ENCODE measurements around the gene SOAT2. TPM values are rescaled to one million over a fixed set of nuclear protein-coding genes. Genes with fewer than 3 reads are reported as not detected.

Gene SOAT2
- total RNA-seq, 4 donors from 2014 or later, result 0.31 TPM; not detected in 3

DNA sequence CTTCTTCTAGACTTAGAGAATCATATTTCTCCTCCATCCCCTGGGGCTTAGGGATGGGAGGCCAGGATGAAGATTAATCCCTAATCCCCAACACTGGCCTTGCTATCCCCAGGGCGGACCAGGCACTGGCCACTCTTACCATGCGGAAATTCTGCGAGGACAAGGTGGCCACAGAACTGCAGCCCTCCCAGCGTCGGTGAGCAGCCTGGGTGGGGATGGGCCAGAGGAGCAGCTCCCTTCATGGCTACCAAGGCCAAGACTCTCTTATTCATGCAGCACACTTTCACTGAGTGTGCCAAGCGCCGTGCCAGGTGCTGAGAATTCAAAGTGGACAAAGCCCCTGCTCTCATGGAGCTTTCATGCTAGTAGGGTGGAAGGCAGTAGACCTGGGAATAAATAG, 46.4 kb upstream of the SOAT2 start:
- H3K4me1 ChIP-seq, result peaks cover 0 to 96% (median 49%) of the 10 kb centered on the region in 3 donors

DNA sequence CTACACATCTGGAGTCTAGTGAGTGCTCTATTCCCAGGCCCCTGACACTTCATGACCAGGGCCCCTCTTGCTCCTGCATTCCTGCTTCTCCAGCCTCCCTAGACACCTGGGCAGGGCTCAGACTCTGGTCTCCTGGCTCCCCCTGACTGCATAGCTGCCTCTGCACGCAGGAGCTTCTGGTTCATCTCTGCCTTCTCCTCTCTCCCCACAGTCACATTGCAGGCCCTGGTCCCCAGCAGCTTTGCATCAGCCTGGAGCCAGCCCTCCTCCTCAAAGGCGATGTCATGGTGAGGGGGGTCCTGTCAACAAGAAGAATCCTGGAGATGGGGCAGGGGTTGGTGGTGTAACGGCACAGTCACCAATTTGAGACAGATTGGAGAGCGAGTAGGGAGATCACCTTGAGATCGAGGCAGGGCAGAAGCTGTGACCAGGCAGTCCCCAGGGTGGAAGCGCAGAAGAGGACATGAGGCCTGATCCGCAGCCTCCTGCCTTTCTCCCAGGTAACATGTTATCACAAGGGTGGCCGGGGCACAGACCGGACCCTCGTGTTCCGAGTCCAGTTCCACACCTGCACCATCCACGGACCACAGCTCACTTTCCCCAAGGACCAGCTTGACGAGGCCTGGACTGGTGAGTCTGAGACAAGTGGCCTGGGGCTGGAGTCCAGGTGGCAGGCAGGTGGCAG, 45.3 kb upstream of the SOAT2 start:
- no peak for TF ChIP-seq CTCF (IDR thresholded peaks at IDR 0.05)
- TF ChIP-seq POLR2AphosphoS5 (IDR thresholded peaks at IDR 0.05), result no peak
- Histone ChIP-seq H3K36me3 (peaks cover 0 to 87% of the 10 kb centered on the region in 2 donors), H3K27me3 (no peaks in the 10 kb centered on the region), H3K9me3 (no peaks in the 10 kb centered on the region), H3K27ac (peak overlapping the region in 3 of 4 donors; percentile 2 to 95 (median 85)), H3K4me3 (no peak overlapping the region), H3K4me1 (peaks cover 0 to 96% (median 51%) of the 10 kb centered on the region in 3 donors)
- WGBS, 2 donors (ENCODE audit: low coverage in 1 of 2), result 67% methylated on average over 1 of the region's 13 CpGs; no CpG with 5 or more reads in 1 of the 2 donors
- no peak for ATAC-seq

More for the DNA sequence above, 46.4 kb upstream of the SOAT2 start:
- no peak for ATAC-seq
- WGBS, 2 donors (ENCODE audit: low coverage in 1 of 2), result 73% methylated on average over 3 of the region's 7 CpGs; no CpG with 5 or more reads in 1 of the 2 donors
- no peak for TF ChIP-seq POLR2A (IDR thresholded peaks at IDR 0.05)
- no peak for TF ChIP-seq EP300 (IDR thresholded peaks at IDR 0.05)
- TF ChIP-seq CTCF (IDR thresholded peaks at IDR 0.05), result no peak
- TF ChIP-seq POLR2AphosphoS5 (IDR thresholded peaks at IDR 0.05), result no peak
- H3K27me3 ChIP-seq, result no peaks in the 10 kb centered on the region
- peaks cover 0 to 80% of the 10 kb centered on the region in 2 donors for H3K36me3 ChIP-seq
- H3K9me3 ChIP-seq, result no peaks in the 10 kb centered on the region
- H3K27ac ChIP-seq, result peak overlapping the region in 3 of 4 donors; percentile 2 to 99 (median 85)
- H3K4me3 ChIP-seq, result no peak overlapping the region

DNA sequence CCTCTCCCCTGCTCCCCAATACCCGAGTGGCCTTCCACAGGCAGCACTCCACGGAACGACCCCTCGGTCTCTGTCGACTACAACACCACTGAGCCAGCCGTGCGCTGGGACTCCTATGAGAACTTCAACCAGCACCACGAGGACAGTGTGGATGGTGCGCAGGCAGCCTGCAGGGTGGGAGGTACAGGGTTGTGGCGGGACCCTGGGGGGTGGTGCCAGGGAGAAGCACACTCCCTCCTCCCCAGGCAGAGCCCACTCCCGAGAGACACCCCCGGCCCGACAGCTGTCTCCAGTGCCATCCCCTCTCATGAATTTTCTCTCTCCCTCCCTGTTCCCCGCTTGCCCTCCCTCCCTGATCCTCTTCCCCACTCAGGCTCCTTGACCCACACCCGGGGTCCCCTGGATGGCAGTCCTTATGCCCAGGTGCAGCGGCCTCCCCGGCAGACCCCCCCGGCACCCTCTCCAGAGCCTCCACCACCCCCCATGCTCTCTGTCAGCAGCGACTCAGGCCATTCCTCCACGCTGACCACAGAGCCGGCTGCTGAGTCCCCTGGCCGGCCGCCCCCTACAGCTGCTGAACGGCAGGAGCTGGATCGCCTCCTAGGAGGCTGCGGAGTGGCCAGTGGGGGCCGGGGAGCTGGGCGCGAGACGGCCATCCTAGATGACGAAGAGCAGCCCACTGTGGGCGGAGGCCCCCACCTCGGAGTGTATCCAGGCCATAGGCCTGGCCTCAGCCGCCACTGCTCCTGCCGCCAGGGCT, 44.4 kb upstream of the SOAT2 start:
- H3K27ac ChIP-seq, result peak overlapping the region in 3 of 4 donors; percentile 85 to 95 (median 86)

DNA sequence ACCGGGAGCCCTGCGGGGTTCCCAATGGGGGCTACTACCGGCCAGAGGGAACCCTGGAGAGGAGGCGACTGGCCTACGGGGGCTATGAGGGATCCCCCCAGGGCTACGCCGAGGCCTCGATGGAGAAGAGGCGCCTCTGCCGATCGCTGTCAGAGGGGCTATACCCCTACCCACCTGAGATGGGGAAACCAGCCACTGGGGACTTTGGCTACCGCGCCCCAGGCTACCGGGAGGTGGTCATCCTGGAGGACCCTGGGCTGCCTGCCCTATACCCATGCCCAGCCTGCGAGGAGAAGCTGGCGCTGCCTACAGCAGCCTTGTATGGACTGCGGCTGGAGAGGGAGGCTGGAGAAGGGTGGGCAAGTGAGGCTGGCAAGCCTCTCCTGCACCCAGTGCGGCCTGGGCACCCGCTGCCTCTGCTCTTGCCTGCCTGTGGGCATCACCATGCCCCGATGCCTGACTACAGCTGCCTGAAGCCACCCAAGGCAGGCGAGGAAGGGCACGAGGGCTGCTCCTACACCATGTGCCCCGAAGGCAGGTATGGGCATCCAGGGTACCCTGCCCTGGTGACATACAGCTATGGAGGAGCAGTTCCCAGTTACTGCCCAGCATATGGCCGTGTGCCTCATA, 43.7 kb upstream of the SOAT2 start:
- H3K27ac ChIP-seq, result peak overlapping the region in 3 of 4 donors; percentile 85 to 95 (median 86)
- TF ChIP-seq POLR2A (IDR thresholded peaks at IDR 0.05) (no peak), EP300 (IDR thresholded peaks at IDR 0.05) (no peak), CTCF (IDR thresholded peaks at IDR 0.05) (no peak), POLR2AphosphoS5 (IDR thresholded peaks at IDR 0.05) (peak; percentile 24)
- H3K4me3 ChIP-seq, result no peak overlapping the region
- no peak for ATAC-seq
- H3K36me3 ChIP-seq, result peaks cover 0 to 96% of the 10 kb centered on the region in 2 donors
- H3K27me3 ChIP-seq, result no peaks in the 10 kb centered on the region
- H3K9me3 ChIP-seq, result no peaks in the 10 kb centered on the region
- H3K4me1 ChIP-seq, result peaks cover 0 to 99% (median 50%) of the 10 kb centered on the region in 3 donors
- WGBS, 2 donors (ENCODE audit: low coverage in 1 of 2), result no CpG with 5 or more reads among the region's 24 CpGs

More for the DNA sequence above, 44.4 kb upstream of the SOAT2 start:
- H3K4me3 ChIP-seq, result no peak overlapping the region
- H3K4me1 ChIP-seq, result peaks cover 0 to 96% (median 51%) of the 10 kb centered on the region in 3 donors
- ATAC-seq, result no peak
- TF ChIP-seq POLR2A (IDR thresholded peaks at IDR 0.05), result no peak
- TF ChIP-seq CTCF (IDR thresholded peaks at IDR 0.05), result no peak
- TF ChIP-seq POLR2AphosphoS5 (IDR thresholded peaks at IDR 0.05), result no peak
- TF ChIP-seq EP300 (IDR thresholded peaks at IDR 0.05), result no peak
- H3K27me3 ChIP-seq, result no peaks in the 10 kb centered on the region
- 67% methylated on average over 4 of the region's 35 CpGs; no CpG with 5 or more reads in 1 of the 2 donors for WGBS, 2 donors (ENCODE audit: low coverage in 1 of 2)
- H3K9me3 ChIP-seq, result no peaks in the 10 kb centered on the region
- peaks cover 0 to 89% of the 10 kb centered on the region in 2 donors for H3K36me3 ChIP-seq

Measured in gastroesophageal sphincter (tissue), 4 donors.